SH-SY5Y (cell line): ENCODE data around the gene GFER.

Experiments used
- GATA2 ChIP-seq: IDR thresholded peaks from 2 replicates; pipeline ENCODE4 v1.6.1; 2011; ENCODE audit warnings: mild to moderate bottlenecking, low read depth, low read length
- GATA3 ChIP-seq: IDR thresholded peaks from 2 replicates; pipeline ENCODE4 v1.6.1; 2011; ENCODE audit warnings: low read depth, mild to moderate bottlenecking, low read length, moderate library complexity

DNA sequence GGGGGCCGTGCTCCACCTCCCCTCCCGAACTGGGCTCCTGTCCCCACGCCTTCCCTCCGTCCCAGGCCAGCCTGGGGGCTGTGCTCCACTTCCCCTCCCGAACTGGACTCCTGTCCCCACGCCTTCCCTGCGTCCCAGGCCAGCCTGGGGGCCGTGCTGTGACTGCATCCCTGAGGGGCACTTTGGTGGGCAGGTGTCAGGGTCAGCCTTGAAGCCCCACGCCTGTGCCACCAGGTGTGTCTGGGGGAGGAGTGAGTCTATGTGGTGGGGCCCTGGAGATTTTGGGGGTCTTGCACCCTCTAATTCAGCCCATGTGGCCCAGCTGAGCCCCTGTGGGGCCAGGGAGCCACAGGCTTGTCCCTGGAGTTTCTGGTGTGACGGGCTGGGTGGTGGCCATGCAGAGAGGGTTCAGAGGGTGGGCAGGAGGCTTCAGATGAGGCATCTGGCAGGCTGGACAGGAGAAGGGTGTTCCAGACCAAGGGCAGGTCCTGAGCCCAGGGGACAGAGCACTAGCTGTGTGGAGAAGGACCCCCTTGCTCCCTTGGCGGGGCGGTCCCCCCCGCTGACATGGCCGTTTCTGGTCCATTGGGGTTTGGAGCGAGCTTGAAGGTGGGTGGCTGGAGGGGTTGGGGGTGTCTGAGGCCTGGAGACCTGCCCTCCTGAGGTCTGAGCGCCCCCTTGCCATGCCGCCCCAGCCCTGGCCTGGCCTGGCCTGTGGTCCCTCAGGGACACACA is 50.9 kb downstream of the GFER start:
- no peak for TF ChIP-seq GATA3
- no peak for TF ChIP-seq GATA2
